K562 (cell line): ENCODE measurements around the gene RTBDN. TPM values are rescaled to one million over a fixed set of nuclear protein-coding genes. Genes with fewer than 3 reads are reported as not detected.

Experiments
- CBX3 ChIP-seq, 2 experiments: IDR thresholded peaks; 1 replicate in 1 of 2; 2 replicates in 1 of 2; pipeline ENCODE4 v1.6.1; 2012; ENCODE audit warnings: inconsistent platforms in 2 of 2, low read length in 2 of 2, borderline replicate concordance in 1 of 2, control low read depth in 1 of 2
- CTBP1 ChIP-seq: fragments of 450-650 bp; IDR thresholded peaks from 2 replicates; pipeline ENCODE4 v1.6.1; 2016; ENCODE audit warnings: borderline replicate concordance
- ESRRB ChIP-seq: fragments of 250-450 bp; sonication (Bioruptor Pico); IDR thresholded peaks from 2 replicates; pipeline ENCODE4 v1.5.0; 2020; ENCODE audit warnings: mild to moderate bottlenecking, moderate library complexity, borderline replicate concordance
- FOXJ3 ChIP-seq: sonication (generic); formaldehyde crosslinking; IDR thresholded peaks from 2 replicates; pipeline ENCODE4 v1.4.0; 2020; ENCODE audit warnings: mild to moderate bottlenecking, missing genetic modification reagents
- KAT7 ChIP-seq: sonication (generic); formaldehyde crosslinking; IDR thresholded peaks from 2 replicates; pipeline ENCODE4 v1.8.0; 2022; ENCODE audit warnings: missing genetic modification reagents, mild to moderate bottlenecking, borderline replicate concordance
- MAFK ChIP-seq: IDR thresholded peaks from 2 replicates; pipeline ENCODE4 v1.6.1; 2011; ENCODE audit warnings: low read length, improper control_type of control experiment
- POLR2B ChIP-seq: fragments of 450-650 bp; IDR thresholded peaks from 2 replicates; pipeline ENCODE4 v1.6.1; 2018; ENCODE audit warnings: low read depth; ENCODE audit not compliant: partially characterized antibody
- PRPF4 ChIP-seq: fragments of 200-400 bp; formaldehyde crosslinking; IDR thresholded peaks from one replicate; pipeline ENCODE4 v1.6.1; 2017; ENCODE audit warnings: low read length, low read depth, mild to moderate bottlenecking; ENCODE audit not compliant: insufficient read depth, poor library complexity, severe bottlenecking
- RBFOX2 ChIP-seq: fragments of 200-400 bp; formaldehyde crosslinking; IDR thresholded peaks from 2 replicates; pipeline ENCODE4 v1.6.1; 2017; ENCODE audit warnings: low read depth, mild to moderate bottlenecking, low read length, moderate library complexity
- RCOR1 ChIP-seq, 2 experiments: IDR thresholded peaks; 2 replicates each; pipeline ENCODE4 v1.6.1; 2012; ENCODE audit warnings: low read depth in 2 of 2, low read length in 2 of 2, borderline replicate concordance in 1 of 2, improper control_type of control experiment in 1 of 2
- ZNF224 ChIP-seq: sonication (generic); formaldehyde crosslinking; IDR thresholded peaks from 2 replicates; pipeline ENCODE4 v1.8.0; 2022; ENCODE audit warnings: mild to moderate bottlenecking, missing genetic modification reagents
- ZNF384 ChIP-seq: IDR thresholded peaks from 2 replicates; pipeline ENCODE4 v1.6.1; 2012; ENCODE audit warnings: low read depth, low read length, improper control_type of control experiment
- ZNF445 ChIP-seq: fragments of 250-450 bp; sonication (Bioruptor Pico); IDR thresholded peaks from 2 replicates; pipeline ENCODE4 v1.4.0; 2020; ENCODE audit warnings: low read depth, mild to moderate bottlenecking, moderate library complexity
- ZNF507 ChIP-seq: conservative IDR thresholded peaks from 2 replicates; pipeline ENCODE4 v1.6.1; 2017; ENCODE audit warnings: missing genetic modification characterization, missing compliant biosample characterization
- polyA plus RNA-seq, 8 experiments: library from polyadenylated mRNA; depleted of rRNA in 4 of 8; stranded (reverse) in 5 of 8; unstranded in 3 of 8; fragments of >200 nt; fragmentation: Nextera tagmentation in 2 of 8; fragmentation: Illumina TruSeq in 1 of 8; extraction: Ambion mirVana in 2 of 8; extraction: Trizol in 1 of 8; gene quantifications; 2 replicates each; pipeline versions ENCODE4 v1.2.1 to v1.2.3, GENCODE V29; 2011 to 2014; ENCODE audit warnings: inconsistent platforms in 1 of 8, missing spikeins in 1 of 8
- total RNA-seq, 7 experiments: library from RNA; depleted of rRNA in 6 of 7; stranded (reverse); fragments of >200 nt in 6 of 7; fragmentation: Illumina TruSeq in 2 of 7; extraction: Trizol in 2 of 7; gene quantifications; 2 replicates each; pipeline versions ENCODE4 v1.2.1 to v1.2.3, GENCODE V29; 2011 to 2021; ENCODE audit warnings: low replicate concordance in 1 of 7
- TF ChIP-seq, protein P1 (sequence below): fragments of 450-650 bp; IDR thresholded peaks from 2 replicates; pipeline ENCODE4 v1.6.1; 2017; ENCODE audit warnings: mild to moderate bottlenecking, moderate library complexity
- TF ChIP-seq, protein P2 (sequence below): fragments of 250-450 bp; sonication (Bioruptor Pico); IDR thresholded peaks from 2 replicates; pipeline ENCODE4 v1.4.0; 2020; ENCODE audit warnings: mild to moderate bottlenecking, moderate library complexity
- TF ChIP-seq, protein P3 (sequence below): fragments of 200-400 bp; formaldehyde crosslinking; IDR thresholded peaks from 2 replicates; pipeline ENCODE4 v1.6.1; 2017; ENCODE audit warnings: mild to moderate bottlenecking, low read depth, low read length, moderate library complexity
- TF ChIP-seq, protein P4 (sequence below): conservative IDR thresholded peaks from 2 replicates; pipeline ENCODE4 v1.6.1; 2011; ENCODE audit warnings: low read depth, mild to moderate bottlenecking, low read length; ENCODE audit not compliant: control insufficient read depth

The RTBDN gene
- total and polyA plus RNA-seq, 9 of the 15 experiments (the other 6 are each of a cell fraction or from before 2014, with no cell fraction given) = 0.20 to 2.3 (median 0.72) TPM; not detected in 1

DNA sequence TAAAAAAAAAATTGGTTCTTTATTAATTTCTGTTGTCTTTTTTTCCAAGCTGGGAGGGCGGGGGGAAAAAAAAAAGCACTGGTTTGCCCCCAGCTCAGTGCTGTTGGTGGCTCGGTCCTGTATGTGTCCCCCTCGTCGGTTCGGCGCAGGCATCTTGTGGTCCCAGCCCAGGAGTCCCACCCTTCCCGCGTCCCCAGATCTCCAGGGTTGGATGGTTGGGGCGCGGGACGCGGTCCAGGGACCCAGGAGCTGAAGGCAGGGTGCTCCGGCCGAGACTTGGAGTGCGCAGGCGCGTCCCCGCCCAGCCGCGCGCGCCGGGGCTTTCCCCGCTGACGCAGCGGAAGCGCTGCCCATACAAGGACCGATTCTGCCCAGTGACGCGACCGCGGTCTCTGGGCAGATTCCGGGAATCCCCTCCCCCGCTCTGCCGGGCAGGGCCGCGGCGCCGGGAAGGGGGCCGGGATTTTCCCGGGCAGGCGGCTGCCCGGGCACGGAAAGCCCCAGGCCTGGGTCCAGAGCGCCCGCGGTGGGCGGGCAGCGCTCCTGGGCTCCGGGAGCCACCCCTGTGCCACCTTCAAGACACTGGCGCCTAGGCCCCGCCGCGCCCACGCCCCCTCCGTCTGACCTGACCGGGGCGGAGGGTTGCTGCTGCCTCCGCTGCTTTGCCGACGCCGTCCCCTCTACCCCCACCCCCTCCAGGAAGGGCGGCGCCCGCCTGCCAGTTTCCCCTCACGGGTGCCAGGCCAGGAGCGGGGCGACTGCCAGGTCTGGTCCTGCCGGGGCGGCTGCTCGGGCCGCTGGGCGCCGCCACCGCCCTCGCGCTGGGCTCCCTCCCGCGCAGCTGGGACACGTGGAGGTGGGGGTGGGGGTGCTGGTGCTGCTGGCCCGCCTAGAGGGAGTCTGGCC, 40.8 kb downstream of the RTBDN start (continued):
- TF ChIP-seq, protein P1, sequence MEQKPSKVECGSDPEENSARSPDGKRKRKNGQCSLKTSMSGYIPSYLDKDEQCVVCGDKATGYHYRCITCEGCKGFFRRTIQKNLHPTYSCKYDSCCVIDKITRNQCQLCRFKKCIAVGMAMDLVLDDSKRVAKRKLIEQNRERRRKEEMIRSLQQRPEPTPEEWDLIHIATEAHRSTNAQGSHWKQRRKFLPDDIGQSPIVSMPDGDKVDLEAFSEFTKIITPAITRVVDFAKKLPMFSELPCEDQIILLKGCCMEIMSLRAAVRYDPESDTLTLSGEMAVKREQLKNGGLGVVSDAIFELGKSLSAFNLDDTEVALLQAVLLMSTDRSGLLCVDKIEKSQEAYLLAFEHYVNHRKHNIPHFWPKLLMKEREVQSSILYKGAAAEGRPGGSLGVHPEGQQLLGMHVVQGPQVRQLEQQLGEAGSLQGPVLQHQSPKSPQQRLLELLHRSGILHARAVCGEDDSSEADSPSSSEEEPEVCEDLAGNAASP = no peak
- TF ChIP-seq ESRRB (CRISPR knock-in tag) (no peak), ZNF384 (peak; percentile 94), CBX3 (IDR thresholded peaks at IDR 0.05; ENCODE audit: borderline replicate concordance in 1 of 2, low read length in 2 of 2) (no peak), POLR2B (peak; percentile 78), CTBP1 (peak; percentile 56; the same call in 1 of the 2 replicates), ZNF224 (CRISPR knock-in tag) (no peak), MAFK (no peak), KAT7 (CRISPR knock-in tag) (no peak), ZNF445 (CRISPR knock-in tag) (no peak), ZNF507 (no peak), FOXJ3 (CRISPR knock-in tag) (no peak), RCOR1 (IDR thresholded peaks at IDR 0.05; ENCODE audit: borderline replicate concordance in 1 of 2, low read depth in 2 of 2, low read length in 2 of 2) (no peak), PRPF4 (peak; percentile 69), RBFOX2 (peak; percentile 79)
- TF ChIP-seq, protein P2, sequence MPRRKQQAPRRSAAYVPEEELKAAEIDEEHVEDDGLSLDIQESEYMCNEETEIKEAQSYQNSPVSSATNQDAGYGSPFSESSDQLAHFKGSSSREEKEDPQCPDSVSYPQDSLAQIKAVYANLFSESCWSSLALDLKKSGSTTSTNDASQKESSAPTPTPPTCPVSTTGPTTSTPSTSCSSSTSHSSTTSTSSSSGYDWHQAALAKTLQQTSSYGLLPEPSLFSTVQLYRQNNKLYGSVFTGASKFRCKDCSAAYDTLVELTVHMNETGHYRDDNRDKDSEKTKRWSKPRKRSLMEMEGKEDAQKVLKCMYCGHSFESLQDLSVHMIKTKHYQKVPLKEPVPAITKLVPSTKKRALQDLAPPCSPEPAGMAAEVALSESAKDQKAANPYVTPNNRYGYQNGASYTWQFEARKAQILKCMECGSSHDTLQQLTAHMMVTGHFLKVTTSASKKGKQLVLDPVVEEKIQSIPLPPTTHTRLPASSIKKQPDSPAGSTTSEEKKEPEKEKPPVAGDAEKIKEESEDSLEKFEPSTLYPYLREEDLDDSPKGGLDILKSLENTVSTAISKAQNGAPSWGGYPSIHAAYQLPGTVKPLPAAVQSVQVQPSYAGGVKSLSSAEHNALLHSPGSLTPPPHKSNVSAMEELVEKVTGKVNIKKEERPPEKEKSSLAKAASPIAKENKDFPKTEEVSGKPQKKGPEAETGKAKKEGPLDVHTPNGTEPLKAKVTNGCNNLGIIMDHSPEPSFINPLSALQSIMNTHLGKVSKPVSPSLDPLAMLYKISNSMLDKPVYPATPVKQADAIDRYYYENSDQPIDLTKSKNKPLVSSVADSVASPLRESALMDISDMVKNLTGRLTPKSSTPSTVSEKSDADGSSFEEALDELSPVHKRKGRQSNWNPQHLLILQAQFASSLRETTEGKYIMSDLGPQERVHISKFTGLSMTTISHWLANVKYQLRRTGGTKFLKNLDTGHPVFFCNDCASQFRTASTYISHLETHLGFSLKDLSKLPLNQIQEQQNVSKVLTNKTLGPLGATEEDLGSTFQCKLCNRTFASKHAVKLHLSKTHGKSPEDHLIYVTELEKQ (CRISPR knock-in tag) = no peak
- TF ChIP-seq, protein P3, sequence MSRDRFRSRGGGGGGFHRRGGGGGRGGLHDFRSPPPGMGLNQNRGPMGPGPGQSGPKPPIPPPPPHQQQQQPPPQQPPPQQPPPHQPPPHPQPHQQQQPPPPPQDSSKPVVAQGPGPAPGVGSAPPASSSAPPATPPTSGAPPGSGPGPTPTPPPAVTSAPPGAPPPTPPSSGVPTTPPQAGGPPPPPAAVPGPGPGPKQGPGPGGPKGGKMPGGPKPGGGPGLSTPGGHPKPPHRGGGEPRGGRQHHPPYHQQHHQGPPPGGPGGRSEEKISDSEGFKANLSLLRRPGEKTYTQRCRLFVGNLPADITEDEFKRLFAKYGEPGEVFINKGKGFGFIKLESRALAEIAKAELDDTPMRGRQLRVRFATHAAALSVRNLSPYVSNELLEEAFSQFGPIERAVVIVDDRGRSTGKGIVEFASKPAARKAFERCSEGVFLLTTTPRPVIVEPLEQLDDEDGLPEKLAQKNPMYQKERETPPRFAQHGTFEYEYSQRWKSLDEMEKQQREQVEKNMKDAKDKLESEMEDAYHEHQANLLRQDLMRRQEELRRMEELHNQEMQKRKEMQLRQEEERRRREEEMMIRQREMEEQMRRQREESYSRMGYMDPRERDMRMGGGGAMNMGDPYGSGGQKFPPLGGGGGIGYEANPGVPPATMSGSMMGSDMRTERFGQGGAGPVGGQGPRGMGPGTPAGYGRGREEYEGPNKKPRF = no peak
- TF ChIP-seq, protein P4, sequence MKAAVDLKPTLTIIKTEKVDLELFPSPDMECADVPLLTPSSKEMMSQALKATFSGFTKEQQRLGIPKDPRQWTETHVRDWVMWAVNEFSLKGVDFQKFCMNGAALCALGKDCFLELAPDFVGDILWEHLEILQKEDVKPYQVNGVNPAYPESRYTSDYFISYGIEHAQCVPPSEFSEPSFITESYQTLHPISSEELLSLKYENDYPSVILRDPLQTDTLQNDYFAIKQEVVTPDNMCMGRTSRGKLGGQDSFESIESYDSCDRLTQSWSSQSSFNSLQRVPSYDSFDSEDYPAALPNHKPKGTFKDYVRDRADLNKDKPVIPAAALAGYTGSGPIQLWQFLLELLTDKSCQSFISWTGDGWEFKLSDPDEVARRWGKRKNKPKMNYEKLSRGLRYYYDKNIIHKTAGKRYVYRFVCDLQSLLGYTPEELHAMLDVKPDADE = peak; percentile 61; the same call in 1 of the 2 replicates
